Neural crest cell (in vitro differentiated cells): ENCODE measurements around the gene CCDC88A. TPM values are rescaled to one million over a fixed set of nuclear protein-coding genes. Genes with fewer than 3 reads are reported as not detected.
"Not testable (repeated sequence)": the region's sequence is repeated elsewhere in the genome, so short reads cannot be mapped to it uniquely, and the experiment has no call there.

Source experiments
- DNase-seq: peaks from one replicate; pipeline ENCODE4 v3.0.0; 2021; ENCODE audit warnings: low read depth, mixed read lengths, low spot score
- H3K27ac Mint-ChIP-seq: one replicate; pipeline ENCODE4 v1.8.0; 2021; ENCODE audit warnings: mild to moderate bottlenecking, mixed read lengths; ENCODE audit not compliant: unreplicated experiment
- H3K27me3 Mint-ChIP-seq: 2 replicates; pipeline ENCODE4 v1.8.0; 2021; ENCODE audit warnings: low read depth, mild to moderate bottlenecking, mixed read lengths
- H3K36me3 Mint-ChIP-seq: 2 replicates; pipeline ENCODE4 v1.8.0; 2021; ENCODE audit warnings: low read depth, mild to moderate bottlenecking, mixed read lengths
- H3K4me1 Mint-ChIP-seq: 2 replicates; pipeline ENCODE4 v1.8.0; 2021; ENCODE audit warnings: mixed read lengths
- H3K4me3 Mint-ChIP-seq: one replicate; pipeline ENCODE4 v1.8.0; 2021; ENCODE audit warnings: mild to moderate bottlenecking, mixed read lengths
- H3K9me3 Mint-ChIP-seq: 2 replicates; pipeline ENCODE4 v1.8.0; 2021; ENCODE audit warnings: mixed read lengths
- CTCF ChIP-seq: fragments of 200-600 bp; sonication (generic); conservative IDR thresholded peaks from 2 replicates; pipeline ENCODE4 v1.5.0; 2021; ENCODE audit warnings: antibody characterized with exemption, mild to moderate bottlenecking
- total RNA-seq: library from RNA; stranded (reverse); gene quantifications from 2 replicates; pipeline ENCODE4 v1.2.1, GENCODE V29; 2021

Gene CCDC88A
- total RNA-seq, 1 donor from 2014 or later: 123 TPM

- H3K9me3 Mint-ChIP-seq: peaks cover 3% of the 10 kb centered on the region
- TF ChIP-seq CTCF: no peak
These were observed 27.9 kb downstream of the CCDC88A start for GRCh38 chr2:55391615-55392242.

GRCh38 chr2:55391155-55391554, 28.5 kb downstream of the CCDC88A start:
- Mint-ChIP-seq H3K36me3 (peaks cover 18% of the 10 kb centered on the region), H3K9me3 (peaks cover 3% of the 10 kb centered on the region), H3K27ac (no peak overlapping the region), H3K4me1 (peaks cover 11% of the 10 kb centered on the region), H3K4me3 (no peak overlapping the region), H3K27me3 (no peaks in the 10 kb centered on the region)
- no peak for TF ChIP-seq CTCF
- DNase-seq: no peak

More at GRCh38 chr2:55391615-55392242, 27.9 kb downstream of the CCDC88A start:
- no peaks in the 10 kb centered on the region for H3K27me3 Mint-ChIP-seq
- H3K4me3 Mint-ChIP-seq: no peak overlapping the region
- no peak overlapping the region for H3K27ac Mint-ChIP-seq
- DNase-seq: no peak
- H3K4me1 Mint-ChIP-seq: peaks cover 14% of the 10 kb centered on the region
- H3K36me3 Mint-ChIP-seq: peaks cover 18% of the 10 kb centered on the region

GRCh38 chr2:55385516-55385915, 34.1 kb downstream of the CCDC88A start:
- peaks cover 10% of the 10 kb centered on the region for H3K4me1 Mint-ChIP-seq
- not testable (repeated sequence) for H3K27ac Mint-ChIP-seq, H3K9me3 Mint-ChIP-seq

GRCh38 chr2:55384786-55385185, 34.9 kb downstream of the CCDC88A start:
- Mint-ChIP-seq H3K4me1 (peaks cover 6% of the 10 kb centered on the region), H3K27ac (no peak overlapping the region), H3K9me3 (no peaks in the 10 kb centered on the region), H3K4me3 (no peak overlapping the region), H3K27me3 (no peaks in the 10 kb centered on the region), H3K36me3 (peaks cover 6% of the 10 kb centered on the region)
- no peak for DNase-seq
- TF ChIP-seq CTCF: no peak

More at GRCh38 chr2:55385516-55385915, 34.1 kb downstream of the CCDC88A start:
- not testable (repeated sequence) for H3K27me3 Mint-ChIP-seq, H3K36me3 Mint-ChIP-seq, H3K4me3 Mint-ChIP-seq, DNase-seq

- Mint-ChIP-seq H3K36me3 (peaks cover 8% of the 10 kb centered on the region), H3K4me1 (no peaks in the 10 kb centered on the region), H3K27ac (no peak overlapping the region), H3K9me3 (no peaks in the 10 kb centered on the region), H3K4me3 (no peak overlapping the region), H3K27me3 (no peaks in the 10 kb centered on the region)
- DNase-seq: no peak
- no peak for TF ChIP-seq CTCF
These were observed 48.3 kb downstream of the CCDC88A start for GRCh38 chr2:55371376-55371775.

- Mint-ChIP-seq H3K9me3 (no peaks in the 10 kb centered on the region), H3K27ac (no peak overlapping the region), H3K36me3 (peaks cover 8% of the 10 kb centered on the region), H3K4me3 (no peak overlapping the region), H3K27me3 (no peaks in the 10 kb centered on the region), H3K4me1 (no peaks in the 10 kb centered on the region)
- TF ChIP-seq CTCF: no peak
- no peak for DNase-seq
These were observed 49.4 kb downstream of the CCDC88A start for GRCh38 chr2:55370208-55370607.
